HS-5 (cell line): ENCODE measurements around the gene PCDH10.
A peak's percentile ranks its signal among the peaks of the same experiment; 100 is the strongest.
"Not testable (repeated sequence)": the region's sequence is repeated elsewhere in the genome, so short reads cannot be mapped to it uniquely, and the experiment has no call there.

Source experiments
- DNase-seq: peaks from one replicate; pipeline ENCODE4 v3.0.0-alpha.2; 2012; ENCODE audit warnings: low read depth

The PCDH10 gene

GRCh38 chr4:133150486-133151340, 1.6 kb downstream of the PCDH10 start:
- DNase-seq: no peak

GRCh38 chr4:133151341-133151690, 2.2 kb downstream of the PCDH10 start:
- no peak for DNase-seq

- no peak for DNase-seq
Observed at GRCh38 chr4:133151691-133152329, 2.7 kb downstream of the PCDH10 start.

GRCh38 chr4:133152330-133152821, 3.3 kb downstream of the PCDH10 start:
- no peak for DNase-seq

- no peak for DNase-seq
Observed at GRCh38 chr4:133152831-133153481, 3.9 kb downstream of the PCDH10 start.

GRCh38 chr4:133154725-133155124, 5.6 kb downstream of the PCDH10 start:
- DNase-seq: peak; percentile 15

GRCh38 chr4:133156096-133156495, 7.0 kb downstream of the PCDH10 start:
- DNase-seq: no peak

GRCh38 chr4:133156556-133156955, 7.5 kb downstream of the PCDH10 start:
- no peak for DNase-seq

GRCh38 chr4:133157460-133158160, 8.5 kb downstream of the PCDH10 start:
- DNase-seq: no peak

- DNase-seq: no peak
Observed at GRCh38 chr4:133160853-133161252, 11.8 kb downstream of the PCDH10 start.

GRCh38 chr4:133161570-133162295, 12.6 kb downstream of the PCDH10 start:
- DNase-seq: no peak

GRCh38 chr4:133162941-133163340, 13.8 kb downstream of the PCDH10 start:
- DNase-seq: no peak

GRCh38 chr4:133178956-133179355, 29.9 kb downstream of the PCDH10 start:
- DNase-seq: no peak

- DNase-seq: no peak
Observed at GRCh38 chr4:133186210-133186609, 37.1 kb downstream of the PCDH10 start.

GRCh38 chr4:133186845-133187244, 37.8 kb downstream of the PCDH10 start:
- DNase-seq: no peak

- no peak for DNase-seq
Observed at GRCh38 chr4:133188433-133189146, 39.5 kb downstream of the PCDH10 start.

- no peak for DNase-seq
Observed at GRCh38 chr4:133189147-133189517, 40.0 kb downstream of the PCDH10 start.

- no peak for DNase-seq
Observed at GRCh38 chr4:133190098-133190497, 41.0 kb downstream of the PCDH10 start.

- DNase-seq: no peak
Observed at GRCh38 chr4:133208694-133209285, 59.7 kb downstream of the PCDH10 start.

GRCh38 chr4:133233922-133234321, 84.8 kb downstream of the PCDH10 start:
- DNase-seq: no peak

GRCh38 chr4:133240451-133240850, 91.4 kb downstream of the PCDH10 start:
- DNase-seq: not testable (repeated sequence)
